Measurements from ENCODE around the gene HMOX1.
A peak's percentile ranks its signal among the peaks of the same experiment; 100 is the strongest.

HMOX1 gene

DNA sequence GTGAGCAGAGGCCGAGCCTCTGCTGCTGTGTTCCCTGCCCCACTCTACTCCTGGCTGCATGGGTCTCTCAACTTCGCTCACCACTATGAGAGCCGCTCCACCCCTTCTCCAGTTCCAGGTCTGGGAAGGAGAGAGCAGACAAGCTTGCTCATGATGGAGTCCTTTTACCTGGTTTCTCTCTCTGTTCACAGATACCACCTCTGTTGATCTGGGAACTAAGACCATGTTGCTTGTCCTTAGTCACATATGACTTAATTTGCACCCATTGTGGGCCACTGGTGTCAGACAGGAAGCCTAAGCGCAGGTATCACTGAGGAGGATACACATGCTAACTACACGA, 45.9 kb downstream of the HMOX1 start:
- Histone ChIP-seq H3K4me3 (ENCODE audit: insufficient read depth, low read length, poor library complexity, severe bottlenecking) (no peak overlapping the region), H3K9me2 (replicated peaks; ENCODE audit: insufficient read depth, low read length) (no peaks in the 10 kb centered on the region), H3K27me3 (ENCODE audit: low read length) (no peaks in the 10 kb centered on the region), H2AFZ (ENCODE audit: low read depth, low read length, severe bottlenecking) (no peak overlapping the region), H3K27ac (ENCODE audit: low read depth, low read length) (no peak overlapping the region), H3K79me2 (ENCODE audit: insufficient read depth, low read length) (no peaks in the 10 kb centered on the region), H3K36me3 (ENCODE audit: low read length) (no peaks in the 10 kb centered on the region; the same call in 1 of the 2 replicates), H3K9ac (ENCODE audit: low read length) (no peak overlapping the region), H3F3A (ENCODE audit: insufficient read depth) (no peaks in the 10 kb centered on the region), H3K9me3 (ENCODE audit: insufficient read depth, low read length) (no peaks in the 10 kb centered on the region), H4K20me1 (ENCODE audit: low read depth, low read length) (no peaks in the 10 kb centered on the region), H3K4me2 (ENCODE audit: low read depth, low read length, poor library complexity, severe bottlenecking) (no peak overlapping the region)
- TF ChIP-seq, protein P1, sequence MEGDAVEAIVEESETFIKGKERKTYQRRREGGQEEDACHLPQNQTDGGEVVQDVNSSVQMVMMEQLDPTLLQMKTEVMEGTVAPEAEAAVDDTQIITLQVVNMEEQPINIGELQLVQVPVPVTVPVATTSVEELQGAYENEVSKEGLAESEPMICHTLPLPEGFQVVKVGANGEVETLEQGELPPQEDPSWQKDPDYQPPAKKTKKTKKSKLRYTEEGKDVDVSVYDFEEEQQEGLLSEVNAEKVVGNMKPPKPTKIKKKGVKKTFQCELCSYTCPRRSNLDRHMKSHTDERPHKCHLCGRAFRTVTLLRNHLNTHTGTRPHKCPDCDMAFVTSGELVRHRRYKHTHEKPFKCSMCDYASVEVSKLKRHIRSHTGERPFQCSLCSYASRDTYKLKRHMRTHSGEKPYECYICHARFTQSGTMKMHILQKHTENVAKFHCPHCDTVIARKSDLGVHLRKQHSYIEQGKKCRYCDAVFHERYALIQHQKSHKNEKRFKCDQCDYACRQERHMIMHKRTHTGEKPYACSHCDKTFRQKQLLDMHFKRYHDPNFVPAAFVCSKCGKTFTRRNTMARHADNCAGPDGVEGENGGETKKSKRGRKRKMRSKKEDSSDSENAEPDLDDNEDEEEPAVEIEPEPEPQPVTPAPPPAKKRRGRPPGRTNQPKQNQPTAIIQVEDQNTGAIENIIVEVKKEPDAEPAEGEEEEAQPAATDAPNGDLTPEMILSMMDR (IDR thresholded peaks at IDR 0.05; ENCODE audit: insufficient read depth, low read length, poor library complexity, severe bottlenecking) = no peak
- no peak for TF ChIP-seq EZH2phosphoT487 (conservative IDR thresholded peaks at IDR 0.05; ENCODE audit: low read length)

DNA sequence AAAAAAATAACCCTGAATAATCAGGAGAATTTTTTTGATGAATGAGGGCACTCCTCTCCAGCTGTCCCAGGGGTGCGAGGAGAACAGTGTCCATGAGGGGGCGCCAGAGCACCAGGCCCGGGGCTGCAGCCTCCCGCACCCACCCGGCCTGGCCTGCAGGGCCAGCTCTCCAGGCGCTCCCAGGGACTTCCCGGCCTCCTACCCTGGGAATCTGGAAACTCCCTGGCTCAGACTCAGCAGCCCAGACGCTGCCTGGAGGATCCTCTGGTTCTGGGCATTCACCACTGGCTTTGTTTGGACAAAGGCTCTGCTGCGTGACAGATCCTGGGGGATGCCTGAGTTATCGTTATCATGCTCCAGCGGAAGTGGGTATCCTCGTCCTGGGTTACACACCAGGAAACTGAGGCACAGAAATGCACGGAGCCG, 50.0 kb downstream of the HMOX1 start:
- Histone ChIP-seq H3K36me3 (ENCODE audit: low read length) (peaks cover 7% of the 10 kb centered on the region; the same call in 1 of the 2 replicates), H3K27me3 (ENCODE audit: low read length) (no peaks in the 10 kb centered on the region), H3K9ac (ENCODE audit: low read length) (no peak overlapping the region), H3K4me2 (ENCODE audit: low read depth, low read length, poor library complexity, severe bottlenecking) (no peak overlapping the region), H3K27ac (ENCODE audit: low read depth, low read length) (no peak overlapping the region), H4K20me1 (ENCODE audit: low read depth, low read length) (no peaks in the 10 kb centered on the region), H3F3A (ENCODE audit: insufficient read depth) (no peaks in the 10 kb centered on the region), H3K9me2 (replicated peaks; ENCODE audit: insufficient read depth, low read length) (no peaks in the 10 kb centered on the region), H2AFZ (ENCODE audit: low read depth, low read length, severe bottlenecking) (no peak overlapping the region), H3K4me3 (ENCODE audit: insufficient read depth, low read length, poor library complexity, severe bottlenecking) (no peak overlapping the region), H3K79me2 (ENCODE audit: insufficient read depth, low read length) (no peaks in the 10 kb centered on the region), H3K9me3 (ENCODE audit: insufficient read depth, low read length) (no peaks in the 10 kb centered on the region)
- TF ChIP-seq EZH2phosphoT487 (conservative IDR thresholded peaks at IDR 0.05; ENCODE audit: low read length) = no peak
- TF ChIP-seq, protein P1 (IDR thresholded peaks at IDR 0.05; ENCODE audit: insufficient read depth, low read length, poor library complexity, severe bottlenecking) = peak; percentile 91

DNA sequence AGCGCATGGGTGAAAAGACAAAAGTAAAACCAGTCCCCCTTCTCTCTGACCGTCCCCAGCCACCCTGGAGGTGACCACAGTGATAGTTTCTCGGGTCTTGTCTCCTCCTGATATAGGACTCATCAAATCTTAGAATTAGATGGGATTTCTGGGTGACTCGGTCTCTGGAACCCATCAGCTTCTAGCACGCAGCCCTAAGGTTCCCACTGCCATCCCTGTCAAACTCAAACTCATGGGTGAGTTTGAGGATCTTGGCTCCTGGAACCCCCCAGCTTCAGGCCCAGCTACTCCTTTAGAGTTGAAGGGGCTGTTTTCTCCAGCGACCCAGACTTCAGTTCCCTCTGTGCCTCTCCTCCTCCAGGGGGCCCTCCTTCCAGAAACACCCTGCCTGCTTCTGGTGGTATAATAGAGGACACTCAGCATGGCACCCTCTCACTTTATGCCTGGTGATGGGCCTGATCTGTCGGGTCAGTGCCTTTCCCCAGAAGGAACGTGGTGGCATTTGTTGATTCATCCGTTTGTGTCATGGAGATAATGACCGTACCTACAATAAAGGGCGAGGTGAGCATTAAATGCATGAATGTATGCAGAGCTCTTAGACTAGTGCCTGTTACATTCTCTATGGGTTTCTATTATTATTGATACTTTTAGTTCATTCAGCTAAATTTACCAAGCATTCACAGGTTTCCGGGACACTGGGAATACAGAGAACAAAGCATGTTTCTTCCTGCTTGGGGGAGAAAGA, 50.8 kb downstream of the HMOX1 start:
- Histone ChIP-seq H4K20me1 (ENCODE audit: low read depth, low read length) (no peaks in the 10 kb centered on the region), H3K9ac (ENCODE audit: low read length) (no peak overlapping the region), H3K36me3 (ENCODE audit: low read length) (peaks cover 7% of the 10 kb centered on the region; the same call in 1 of the 2 replicates), H2AFZ (ENCODE audit: low read depth, low read length, severe bottlenecking) (no peak overlapping the region), H3K27ac (ENCODE audit: low read depth, low read length) (no peak overlapping the region), H3K4me3 (ENCODE audit: insufficient read depth, low read length, poor library complexity, severe bottlenecking) (no peak overlapping the region), H3K9me2 (replicated peaks; ENCODE audit: insufficient read depth, low read length) (no peaks in the 10 kb centered on the region), H3F3A (ENCODE audit: insufficient read depth) (no peaks in the 10 kb centered on the region; the same call in 1 of the 2 replicates), H3K9me3 (ENCODE audit: insufficient read depth, low read length) (no peaks in the 10 kb centered on the region), H3K27me3 (ENCODE audit: low read length) (no peaks in the 10 kb centered on the region), H3K4me2 (ENCODE audit: low read depth, low read length, poor library complexity, severe bottlenecking) (no peak overlapping the region), H3K79me2 (ENCODE audit: insufficient read depth, low read length) (no peaks in the 10 kb centered on the region)
- TF ChIP-seq, protein P1 (IDR thresholded peaks at IDR 0.05; ENCODE audit: insufficient read depth, low read length, poor library complexity, severe bottlenecking) = no peak
- TF ChIP-seq EZH2phosphoT487 (conservative IDR thresholded peaks at IDR 0.05; ENCODE audit: low read length) = no peak
